Esophagus squamous epithelium (tissue), 4 donors: ENCODE measurements around the gene PHTF2.

Experiments used
- POLR2A ChIP-seq, 4 donors: fragments of 450-650 bp; IDR thresholded peaks; one replicate each; pipeline ENCODE4 v1.6.1; 2017; ENCODE audit warnings: antibody characterized with exemption in 4 of 4, mild to moderate bottlenecking in 4 of 4, moderate library complexity in 3 of 4
- TF ChIP-seq, protein P1 (sequence below), 6 experiments: fragments of 450-650 bp in 4 of 6; fragments of 200-600 bp in 2 of 6; sonication (generic) in 2 of 6; IDR thresholded peaks; one replicate each; pipeline ENCODE4 v1.5.1; 2016 to 2019; ENCODE audit warnings: antibody characterized with exemption in 6 of 6, mild to moderate bottlenecking in 4 of 6, moderate library complexity in 4 of 6

DNA sequence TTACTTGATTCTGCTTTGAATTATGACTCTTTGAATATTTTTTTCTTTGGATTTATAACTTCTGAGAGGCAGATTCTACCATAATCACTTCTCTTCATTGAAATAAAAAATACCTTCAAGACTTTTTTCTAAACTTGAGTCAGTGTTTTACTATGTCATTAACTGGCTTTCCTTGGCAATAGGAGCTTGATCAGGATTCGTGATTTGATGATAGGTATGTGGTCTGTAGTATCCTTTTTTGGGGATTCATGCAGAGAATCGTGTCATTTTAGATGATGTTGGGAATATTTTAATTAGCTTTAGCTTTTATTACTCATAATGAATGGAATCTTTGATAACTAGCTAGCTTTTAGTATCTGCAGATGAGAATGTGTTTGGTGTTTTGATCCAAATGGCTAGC is 83.3 kb downstream of the PHTF2 start:
- TF ChIP-seq, protein P1, sequence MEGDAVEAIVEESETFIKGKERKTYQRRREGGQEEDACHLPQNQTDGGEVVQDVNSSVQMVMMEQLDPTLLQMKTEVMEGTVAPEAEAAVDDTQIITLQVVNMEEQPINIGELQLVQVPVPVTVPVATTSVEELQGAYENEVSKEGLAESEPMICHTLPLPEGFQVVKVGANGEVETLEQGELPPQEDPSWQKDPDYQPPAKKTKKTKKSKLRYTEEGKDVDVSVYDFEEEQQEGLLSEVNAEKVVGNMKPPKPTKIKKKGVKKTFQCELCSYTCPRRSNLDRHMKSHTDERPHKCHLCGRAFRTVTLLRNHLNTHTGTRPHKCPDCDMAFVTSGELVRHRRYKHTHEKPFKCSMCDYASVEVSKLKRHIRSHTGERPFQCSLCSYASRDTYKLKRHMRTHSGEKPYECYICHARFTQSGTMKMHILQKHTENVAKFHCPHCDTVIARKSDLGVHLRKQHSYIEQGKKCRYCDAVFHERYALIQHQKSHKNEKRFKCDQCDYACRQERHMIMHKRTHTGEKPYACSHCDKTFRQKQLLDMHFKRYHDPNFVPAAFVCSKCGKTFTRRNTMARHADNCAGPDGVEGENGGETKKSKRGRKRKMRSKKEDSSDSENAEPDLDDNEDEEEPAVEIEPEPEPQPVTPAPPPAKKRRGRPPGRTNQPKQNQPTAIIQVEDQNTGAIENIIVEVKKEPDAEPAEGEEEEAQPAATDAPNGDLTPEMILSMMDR (IDR thresholded peaks at IDR 0.05), result no peak
- no peak for TF ChIP-seq POLR2A (IDR thresholded peaks at IDR 0.05)
